Hindlimb muscle (tissue), 1 donor: Measurements from ENCODE around the gene CDIP1. TPM values are rescaled to one million over a fixed set of nuclear protein-coding genes. Genes with fewer than 3 reads are reported as not detected.

ENCODE experiments used
- DNase-seq: peaks from one replicate; pipeline ENCODE4 v3.0.0-alpha.2; 2013
- polyA plus RNA-seq: library from polyadenylated mRNA; unstranded; fragments of 120-200 nt; gene quantifications from one replicate; pipeline ENCODE4 v1.2.1, GENCODE V29; 2013; ENCODE audit not compliant: insufficient read length

CDIP1 gene
- polyA plus RNA-seq, 1 donor: 42.8 TPM

DNA sequence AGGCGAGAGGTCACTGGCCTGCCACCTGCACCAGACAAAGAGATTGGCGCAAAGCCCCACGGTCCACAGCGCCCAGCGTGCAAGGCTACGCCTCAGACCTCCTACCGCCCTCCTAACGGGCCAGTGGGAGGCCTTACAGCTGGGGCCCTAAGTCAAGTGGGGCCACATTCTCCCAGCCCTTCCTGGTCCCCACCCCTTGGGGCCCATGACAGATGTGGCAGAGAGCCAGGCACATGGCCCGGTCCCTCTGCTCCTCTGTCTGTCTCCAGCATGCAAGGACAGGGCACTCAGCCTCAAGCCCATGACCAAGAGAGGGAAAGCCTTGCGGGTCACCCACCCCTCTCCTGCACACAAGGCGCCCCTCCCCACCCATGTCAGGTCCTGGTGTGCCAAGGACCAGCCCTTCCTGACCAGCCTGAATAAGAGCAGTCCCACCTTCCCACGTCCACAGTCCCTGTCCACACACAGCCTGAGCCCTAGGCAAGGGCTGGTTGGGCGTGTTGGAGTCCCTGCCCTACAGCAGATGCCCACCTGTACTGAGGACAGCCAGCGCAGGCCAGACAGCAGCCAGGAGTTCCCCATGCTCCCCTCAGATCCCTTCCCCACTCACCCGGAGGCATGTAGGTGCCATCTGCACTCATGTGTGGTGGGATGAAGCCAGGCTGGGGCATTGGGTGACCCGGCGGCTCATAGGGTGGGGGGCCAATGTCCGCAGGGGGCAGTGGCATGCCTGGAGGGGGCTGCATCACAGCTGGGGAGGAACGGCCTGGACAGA lies 25.3 kb downstream of the CDIP1 start:
- DNase-seq: no peak

DNA sequence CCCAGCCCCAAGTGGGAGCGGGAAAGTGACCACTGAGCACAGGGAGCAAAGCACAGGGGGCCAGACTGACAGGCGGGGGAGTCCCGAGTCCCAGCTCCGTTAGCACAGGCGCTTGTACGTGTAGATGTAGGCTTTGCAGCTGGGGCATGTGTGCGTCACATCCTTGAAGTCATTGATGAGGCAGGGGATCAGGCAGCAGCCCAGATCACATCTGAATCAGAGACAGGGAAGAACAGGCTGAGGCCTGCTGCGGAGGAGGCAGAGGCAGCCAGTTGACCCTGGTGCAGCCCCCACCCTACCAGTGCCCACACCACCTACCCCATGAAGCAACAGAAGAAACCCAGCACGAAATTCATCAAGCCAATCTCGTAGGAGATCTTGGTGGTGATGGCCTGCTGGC lies 26.1 kb downstream of the CDIP1 start:
- DNase-seq: no peak

DNA sequence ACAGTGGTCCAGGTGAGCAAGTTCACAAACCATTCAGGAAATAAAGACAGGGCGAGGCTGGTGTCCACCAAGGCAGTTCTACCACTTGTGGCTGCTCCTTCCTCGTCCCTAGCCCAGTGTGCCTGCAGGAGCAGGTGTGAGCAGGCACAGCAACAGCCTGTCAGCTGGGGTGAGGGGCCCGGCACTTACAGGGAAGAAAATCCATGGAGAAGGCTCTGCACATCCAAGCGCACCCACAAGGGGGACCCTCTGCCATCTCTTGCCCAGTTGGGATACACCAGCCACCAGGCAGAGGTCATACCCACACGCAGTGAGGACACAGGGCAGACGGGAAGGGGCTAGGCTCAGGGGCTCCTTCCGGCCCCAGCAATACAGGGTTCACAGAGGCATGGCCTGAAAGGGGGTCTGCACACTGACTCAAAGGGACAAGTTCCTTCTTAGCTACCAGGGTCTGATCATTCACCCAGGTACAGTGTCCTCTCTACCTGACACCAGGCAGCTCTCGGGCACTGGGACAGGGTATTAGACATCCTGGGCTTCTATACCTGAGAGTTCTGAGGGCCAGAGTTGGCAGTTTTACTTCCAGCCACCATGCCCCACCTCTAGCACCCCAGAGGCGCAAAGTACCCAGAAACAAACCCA lies 27.0 kb downstream of the CDIP1 start:
- no peak for DNase-seq

DNA sequence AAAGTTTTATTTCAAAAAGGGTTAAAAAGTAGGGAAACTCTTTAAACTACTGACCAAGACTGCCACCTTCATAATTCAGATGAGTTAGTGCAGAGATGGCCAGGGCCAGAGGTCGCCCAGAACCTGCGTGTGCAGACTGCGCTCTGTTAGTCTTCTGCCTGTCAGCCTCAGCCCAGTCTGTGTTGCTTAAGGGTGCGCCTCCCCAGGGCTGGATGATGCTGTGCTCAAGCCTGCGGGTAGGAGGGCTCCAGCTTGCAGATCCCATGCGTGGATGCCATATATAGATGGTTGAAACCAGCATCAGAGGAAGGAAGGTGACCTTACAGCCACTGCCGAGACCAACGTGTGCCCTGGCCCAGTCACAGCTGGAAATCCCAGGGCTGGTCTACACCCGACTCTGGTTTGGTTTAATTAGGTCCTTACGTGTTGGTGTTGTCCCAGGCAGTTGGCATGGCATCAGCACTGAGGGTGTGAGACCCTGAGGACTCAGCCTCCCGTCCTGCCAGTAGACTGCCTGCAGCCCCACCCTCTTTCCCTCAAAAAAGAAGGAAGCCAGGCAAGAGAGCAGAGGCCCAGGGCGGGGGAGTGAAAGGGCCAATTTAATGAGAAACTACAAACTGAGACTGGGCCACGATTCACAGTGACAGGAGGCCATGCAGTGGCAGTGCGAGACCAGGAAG lies 27.7 kb downstream of the CDIP1 start:
- DNase-seq: no peak

DNA sequence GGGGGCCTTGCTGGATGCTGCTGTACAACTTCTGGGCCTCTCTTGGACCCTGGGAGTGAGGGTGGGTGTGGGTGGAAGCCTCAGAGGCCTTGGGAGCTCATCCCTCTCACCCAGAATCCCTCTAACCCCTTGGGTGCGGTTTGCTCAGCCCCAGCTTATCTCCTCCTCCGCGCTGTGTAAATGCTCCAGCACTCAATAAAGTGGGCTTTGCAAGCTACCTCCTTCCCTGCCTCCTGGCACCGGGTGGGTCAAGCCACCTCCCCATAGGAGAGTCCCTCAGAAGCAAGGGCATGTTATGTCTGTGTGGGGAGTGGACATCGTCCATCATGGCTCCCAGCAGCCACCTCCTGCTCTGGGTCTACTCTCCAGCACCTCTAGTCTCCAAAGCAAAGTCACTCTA lies 28.4 kb downstream of the CDIP1 start:
- no peak for DNase-seq

DNA sequence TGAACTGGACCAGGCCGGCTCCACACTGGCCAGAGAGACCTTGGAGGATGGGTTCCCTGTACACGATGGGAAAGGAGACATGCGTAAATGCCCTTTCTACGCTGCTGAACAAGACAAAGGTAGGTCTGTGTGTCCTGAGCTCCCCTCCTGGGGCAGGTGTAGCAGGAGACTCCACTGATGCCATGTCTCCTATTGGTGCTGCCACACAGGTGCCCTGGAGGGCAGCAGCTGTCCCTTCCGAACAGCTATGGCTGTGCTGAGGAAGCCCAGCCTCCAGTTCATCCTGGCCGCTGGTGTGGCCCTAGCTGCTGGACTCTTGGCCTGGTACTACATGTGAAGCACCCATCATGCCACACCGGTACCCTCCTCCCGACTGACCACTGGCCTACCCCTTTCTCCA lies 29.2 kb downstream of the CDIP1 start:
- no peak for DNase-seq

DNA sequence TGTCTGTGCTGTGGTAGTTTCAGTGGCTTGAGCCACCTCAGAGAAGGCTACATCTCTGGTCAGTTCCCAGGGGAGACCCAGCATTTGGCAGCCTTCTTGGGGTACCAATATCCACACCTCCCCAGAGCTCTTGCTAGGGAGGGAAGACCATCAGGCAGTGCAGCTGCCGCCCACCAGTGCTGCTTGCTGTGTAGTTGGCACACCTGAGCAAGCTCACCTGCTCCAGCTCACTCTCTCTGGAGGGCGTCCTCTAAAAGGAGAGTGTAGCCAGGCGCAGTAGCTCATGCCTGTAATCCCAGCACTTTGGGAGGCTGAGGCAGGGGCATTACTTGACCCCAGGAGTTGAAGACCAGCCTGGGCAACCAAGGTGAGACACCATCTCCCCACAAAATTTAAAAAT lies 29.8 kb downstream of the CDIP1 start:
- DNase-seq: no peak

DNA sequence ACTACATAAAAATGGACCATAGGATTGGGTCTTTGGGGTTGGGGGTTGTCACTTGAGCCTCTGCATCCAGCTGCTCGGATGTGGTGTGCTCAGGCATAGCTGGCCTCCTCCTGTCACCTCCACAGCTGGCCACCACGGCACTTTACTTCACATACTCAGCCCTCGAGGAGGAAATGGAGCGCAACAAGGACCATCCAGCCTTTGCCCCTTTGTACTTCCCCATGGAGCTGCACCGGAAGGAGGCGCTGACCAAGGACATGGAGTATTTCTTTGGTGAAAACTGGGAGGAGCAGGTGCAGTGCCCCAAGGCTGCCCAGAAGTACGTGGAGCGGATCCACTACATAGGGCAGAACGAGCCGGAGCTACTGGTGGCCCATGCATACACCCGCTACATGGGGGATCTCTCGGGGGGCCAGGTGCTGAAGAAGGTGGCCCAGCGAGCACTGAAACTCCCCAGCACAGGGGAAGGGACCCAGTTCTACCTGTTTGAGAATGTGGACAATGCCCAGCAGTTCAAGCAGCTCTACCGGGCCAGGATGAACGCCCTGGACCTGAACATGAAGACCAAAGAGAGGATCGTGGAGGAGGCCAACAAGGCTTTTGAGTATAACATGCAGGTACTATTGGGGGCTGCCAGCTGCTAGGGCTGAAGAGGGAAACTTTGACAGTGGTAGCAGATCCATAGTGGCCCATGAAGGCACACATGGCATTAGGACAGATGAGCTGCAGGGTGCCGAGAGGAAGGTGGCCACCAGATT lies 30.8 kb downstream of the CDIP1 start:
- DNase-seq: no peak

DNA sequence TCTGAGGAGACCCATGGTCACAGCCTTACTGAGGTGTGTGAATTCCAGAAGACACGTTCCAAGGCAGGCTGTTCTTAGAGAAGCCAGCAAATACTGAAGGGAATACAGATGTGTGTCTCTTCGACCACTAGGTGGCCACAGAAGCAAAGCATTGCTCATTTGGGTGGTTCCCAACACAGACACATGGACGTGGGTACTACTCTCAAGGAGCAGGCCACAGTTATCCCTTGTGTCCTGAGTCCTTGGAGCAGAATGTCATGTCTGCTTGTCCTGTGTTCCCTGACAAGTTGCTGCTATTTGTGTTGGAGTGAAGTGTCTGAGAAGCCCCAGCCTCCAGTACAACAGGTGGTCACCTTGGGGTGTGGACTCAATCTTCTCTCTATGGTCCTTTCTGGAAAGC lies 32.1 kb downstream of the CDIP1 start:
- peak; percentile 78 for DNase-seq

DNA sequence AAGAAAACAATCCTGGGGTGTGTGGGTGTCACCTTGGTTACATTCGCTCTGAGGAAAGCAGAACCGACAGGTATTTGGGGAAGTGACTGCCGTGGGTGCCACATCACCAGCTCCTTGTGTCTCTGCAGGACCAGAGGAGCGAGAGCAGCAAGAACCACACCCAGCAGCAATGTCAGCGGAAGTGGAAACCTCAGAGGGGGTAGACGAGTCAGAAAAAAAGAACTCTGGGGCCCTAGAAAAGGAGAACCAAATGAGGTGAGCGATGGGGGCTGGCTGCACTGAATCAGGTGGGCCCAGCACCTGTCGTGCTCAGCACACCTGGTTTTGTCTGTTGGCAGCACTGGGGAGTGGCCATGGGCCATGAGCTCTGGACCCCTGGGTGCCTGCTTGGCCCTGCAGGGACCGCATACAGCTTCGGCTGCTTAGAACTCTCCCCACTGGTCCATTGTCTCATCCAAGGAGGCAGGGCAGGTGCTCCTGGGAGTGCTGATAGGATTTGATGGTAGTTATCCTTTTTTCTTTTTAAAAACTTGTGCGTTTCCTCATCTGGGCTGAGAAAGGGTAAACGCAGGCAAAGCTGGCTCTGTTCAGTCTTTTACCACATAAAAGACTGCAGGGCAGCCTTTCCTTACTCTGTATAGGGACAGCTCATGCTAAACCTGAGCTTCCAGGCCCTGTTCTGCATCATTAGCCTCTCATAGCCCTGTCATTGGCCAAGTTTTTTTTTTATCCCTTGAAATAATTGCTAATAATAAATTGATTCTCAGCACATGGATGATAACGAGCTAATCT lies 33.0 kb downstream of the CDIP1 start:
- no peak for DNase-seq

DNA sequence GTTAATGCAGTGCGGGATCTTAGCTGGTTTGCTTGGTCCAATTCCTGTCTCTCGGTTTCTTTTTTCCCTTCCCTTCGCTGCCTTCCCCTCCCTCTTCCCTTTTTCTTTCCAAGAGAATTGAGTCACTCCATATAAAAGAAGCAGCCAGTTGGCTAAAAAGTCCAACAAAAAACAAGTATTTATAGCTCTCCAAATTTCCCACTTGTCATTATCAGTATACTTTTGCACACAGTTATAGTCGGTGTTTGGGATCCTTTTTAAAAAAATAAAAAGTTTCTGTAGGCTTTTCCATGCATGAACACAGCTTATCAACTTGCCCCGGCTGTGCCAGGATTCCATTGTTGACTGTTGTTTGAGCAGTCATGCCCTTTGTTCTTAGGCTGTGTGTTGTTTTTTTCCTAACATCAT lies 37.5 kb downstream of the CDIP1 start:
- DNase-seq: peak; percentile 63

DNA sequence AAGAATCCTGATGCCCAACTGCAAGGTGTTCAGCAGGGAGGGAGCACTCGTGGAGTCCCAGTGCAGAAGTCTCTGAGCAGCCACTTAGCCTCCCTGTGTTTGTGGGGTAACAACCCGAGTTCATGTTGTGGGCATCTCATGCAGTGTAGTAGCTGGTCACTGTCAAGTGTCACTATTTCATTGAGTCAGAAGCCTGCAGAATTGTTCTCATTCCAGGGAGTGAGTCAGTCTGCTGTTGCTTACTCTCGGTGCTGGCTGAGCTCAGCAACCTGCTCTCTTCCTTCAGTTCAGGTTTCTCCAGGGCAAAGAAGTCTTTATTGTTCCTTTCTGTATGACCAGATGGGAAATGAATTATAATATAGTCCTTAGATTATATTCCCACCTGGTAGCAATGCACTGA lies 38.3 kb downstream of the CDIP1 start:
- no peak for DNase-seq

DNA sequence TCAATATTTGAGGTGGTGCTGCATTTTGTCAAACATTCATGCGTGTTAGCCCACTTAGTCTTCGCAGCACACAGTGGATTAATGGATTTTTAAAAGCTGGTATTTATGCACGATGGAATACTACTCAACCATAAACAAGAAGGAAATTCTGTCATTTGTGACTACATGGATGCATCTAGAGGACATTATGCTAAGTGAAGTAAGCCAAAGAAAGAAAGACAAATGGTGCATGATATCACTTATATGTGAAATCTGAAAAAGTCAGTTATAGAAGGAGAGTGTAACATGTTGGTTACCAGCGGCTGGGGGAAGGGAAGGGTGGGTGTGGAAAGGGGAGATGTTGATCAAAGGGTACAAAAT lies 39.4 kb downstream of the CDIP1 start:
- DNase-seq: no peak

DNA sequence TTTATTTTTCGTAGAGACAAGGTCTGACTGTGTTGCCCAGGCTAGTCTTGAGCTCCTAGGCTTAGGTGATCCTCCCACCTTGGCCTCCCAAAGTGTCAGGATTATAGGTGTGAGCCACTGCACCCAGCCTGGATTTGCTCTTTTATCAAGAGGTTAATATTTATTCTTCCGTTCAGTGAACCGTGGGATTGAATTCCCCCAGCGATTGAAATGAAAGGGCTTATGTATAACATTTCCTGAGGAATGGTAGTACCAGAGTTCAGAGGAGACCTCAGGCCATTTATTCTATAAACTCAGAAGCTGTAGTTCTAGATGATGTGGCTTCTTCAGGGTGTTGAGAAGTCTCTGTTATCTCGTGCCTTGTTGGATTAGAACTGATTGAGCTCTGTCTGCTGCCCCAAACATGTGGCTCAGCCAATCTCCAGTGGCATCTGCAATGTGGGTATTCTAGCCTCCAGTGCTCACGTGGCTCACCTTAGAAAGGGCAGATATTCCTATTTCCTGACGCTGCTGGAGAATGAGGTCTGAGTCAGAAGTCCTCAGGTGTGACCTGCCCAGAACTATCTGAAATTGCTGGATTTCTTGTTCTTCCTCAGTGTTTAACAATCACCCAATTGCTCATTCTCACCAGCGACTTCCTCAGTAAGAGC lies 39.9 kb downstream of the CDIP1 start:
- DNase-seq: no peak

DNA sequence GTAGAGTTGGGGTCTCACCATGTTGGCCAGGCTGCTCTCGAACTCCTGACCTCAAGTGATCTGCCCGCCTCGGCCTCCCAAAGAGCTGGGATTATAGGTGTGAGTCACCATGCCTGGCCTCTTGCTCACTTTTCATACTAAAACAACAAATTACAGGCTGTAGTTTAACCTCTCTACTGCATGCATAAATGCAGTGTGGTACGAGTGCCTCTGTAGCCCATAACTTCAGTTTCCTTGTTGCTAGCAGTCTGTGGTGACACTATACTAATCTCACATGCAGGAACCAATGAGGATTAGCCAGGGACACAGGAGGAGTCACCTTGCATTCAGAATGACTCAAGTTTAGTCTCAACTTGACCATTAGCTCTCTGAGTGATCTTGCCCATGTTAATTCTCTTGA lies 42.3 kb downstream of the CDIP1 start:
- DNase-seq: no peak

DNA sequence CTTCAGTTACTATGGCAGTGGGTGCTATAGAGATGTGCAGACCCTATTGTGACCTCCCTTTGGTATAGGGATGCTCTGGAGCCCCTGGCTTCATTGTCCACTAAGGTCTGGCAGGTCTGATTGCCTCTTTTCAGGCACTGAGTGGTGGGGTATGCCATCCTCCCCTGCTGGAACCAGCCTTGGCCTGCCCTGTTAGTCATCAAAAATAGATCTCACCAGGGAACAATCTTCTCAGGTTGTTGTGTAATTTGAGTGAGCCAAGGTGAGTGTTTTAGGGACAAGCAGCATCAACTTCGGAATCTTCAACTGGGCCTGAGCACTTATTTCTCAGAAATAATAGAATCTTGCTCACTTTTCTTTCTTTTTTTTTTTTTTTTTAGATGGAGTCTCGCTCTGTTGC lies 42.8 kb downstream of the CDIP1 start:
- no peak for DNase-seq

DNA sequence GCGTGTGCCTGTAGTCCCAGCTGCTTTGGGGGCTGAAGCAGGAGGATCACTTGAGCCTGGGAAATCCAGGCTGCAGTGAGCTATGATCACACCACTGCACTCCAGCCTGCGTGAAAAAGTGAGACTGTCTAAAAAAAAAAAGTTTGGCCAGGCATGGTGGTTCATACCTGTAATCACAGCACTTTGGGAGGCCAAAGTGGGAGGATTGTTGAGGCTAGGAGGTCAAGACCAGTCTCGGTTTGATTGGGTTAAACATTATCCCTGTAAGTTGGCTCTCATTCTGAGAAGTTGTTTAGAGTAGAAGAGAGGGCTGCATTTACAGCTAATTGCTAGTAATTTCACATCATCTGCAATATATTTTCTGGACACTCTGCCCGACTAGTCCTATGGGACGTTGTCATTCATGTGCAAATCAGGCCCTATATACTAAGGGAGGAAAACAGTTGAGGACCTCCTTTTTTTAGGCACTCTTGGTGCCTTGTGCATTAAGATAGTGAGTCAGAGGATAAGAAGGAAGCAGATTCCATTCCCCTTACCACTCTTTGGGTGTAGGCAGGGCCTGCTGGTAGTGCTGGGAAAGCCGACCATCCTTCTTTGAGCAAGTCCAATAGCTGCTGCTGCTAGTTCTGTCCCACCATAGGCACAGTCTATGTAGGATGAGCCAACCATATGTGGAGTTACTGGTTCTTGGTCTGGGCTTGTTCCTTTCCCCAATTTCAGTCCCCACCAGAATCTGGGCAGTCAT lies 43.7 kb downstream of the CDIP1 start:
- DNase-seq: no peak

DNA sequence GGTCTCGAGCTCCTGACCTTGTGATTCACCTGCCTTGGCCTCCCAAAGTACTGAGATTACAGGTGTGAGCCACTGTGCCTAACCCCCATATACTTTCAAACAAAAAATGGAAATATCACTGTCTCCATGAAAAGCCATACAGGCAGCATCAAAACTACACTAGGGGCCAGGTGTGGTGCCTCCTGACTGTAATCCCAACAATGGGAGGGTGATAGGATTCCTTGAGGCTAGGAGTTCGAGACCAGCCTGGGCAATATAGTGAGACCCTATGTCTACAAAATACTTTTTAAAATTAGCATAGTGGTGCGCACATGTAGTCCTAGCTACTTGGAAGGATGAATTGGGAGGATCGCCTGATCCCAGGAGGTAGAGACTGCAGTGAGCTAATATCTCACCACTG lies 46.7 kb downstream of the CDIP1 start:
- DNase-seq: no peak

DNA sequence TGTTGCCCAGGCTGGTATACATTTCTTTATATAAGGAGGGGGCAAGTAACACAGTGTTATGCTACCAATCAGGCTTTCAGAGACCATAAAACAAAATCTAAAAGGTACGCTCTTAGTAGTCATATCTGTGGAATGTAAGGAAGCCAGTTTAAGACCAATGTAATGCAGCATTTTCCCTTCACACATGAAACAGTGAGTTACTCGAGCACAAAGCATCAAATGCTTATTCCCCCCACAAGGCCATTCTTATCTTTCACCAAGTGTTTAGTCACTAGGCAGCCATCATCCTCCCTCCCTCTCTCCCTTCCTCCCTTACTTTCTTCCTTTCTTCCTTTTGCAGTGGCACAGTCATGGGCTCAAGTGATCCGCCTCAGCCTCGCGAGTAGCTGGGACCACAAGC lies 49.5 kb downstream of the CDIP1 start:
- no peak for DNase-seq

DNA sequence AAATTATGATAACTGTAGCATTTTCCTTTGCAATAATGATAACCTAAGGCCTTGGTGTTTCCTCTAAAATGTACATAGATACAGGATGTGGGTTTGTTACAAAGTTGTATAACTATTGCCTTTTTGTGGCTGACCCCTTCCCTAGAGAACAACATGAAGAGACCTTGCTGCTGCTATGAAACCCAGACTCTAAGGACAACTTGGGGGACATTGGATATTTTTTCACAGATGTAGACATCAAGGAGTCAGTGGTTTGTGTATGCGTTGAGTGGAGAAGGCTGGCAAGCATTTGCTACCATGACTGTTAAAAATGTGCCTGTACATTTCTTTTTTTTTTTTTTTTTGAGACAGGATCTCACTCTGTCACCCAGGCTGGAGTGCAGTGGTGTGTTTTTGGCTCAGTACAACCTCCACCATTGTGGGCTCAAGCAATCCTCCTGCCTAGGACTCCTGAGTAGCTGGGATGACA lies 50.0 kb downstream of the CDIP1 start:
- DNase-seq: no peak

DNA sequence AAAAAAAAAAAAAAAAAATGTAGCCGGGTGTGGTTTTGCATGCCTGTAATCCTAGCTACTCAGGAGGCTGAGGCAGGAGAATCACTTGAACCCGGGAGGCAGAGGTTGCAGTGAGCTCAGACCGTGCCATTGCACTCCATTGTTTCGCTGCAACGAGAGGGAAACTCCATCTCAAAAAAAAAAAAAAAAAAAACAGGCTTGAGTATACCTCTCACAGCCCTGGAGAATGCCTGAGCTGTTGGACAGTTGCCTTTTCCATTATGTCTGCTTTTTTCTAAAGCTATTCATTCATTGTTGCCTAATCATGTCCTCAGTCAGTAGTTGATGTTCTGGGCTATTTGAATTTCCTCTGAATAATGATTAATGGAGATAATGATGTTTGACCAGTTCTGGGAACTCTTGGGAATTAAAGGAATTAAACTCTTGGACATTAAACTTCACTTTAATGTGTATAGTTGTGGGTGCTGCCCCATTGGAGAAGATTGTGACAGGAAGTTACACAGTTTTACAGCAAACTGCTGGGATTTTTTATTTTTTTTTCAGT lies 50.5 kb downstream of the CDIP1 start:
- no peak for DNase-seq
